Middle frontal gyrus (tissue), 1 donor: Measurements from ENCODE around the gene PLEKHA7.

Experiments used
- DNase-seq: peaks from one replicate; pipeline ENCODE4 v3.0.0-alpha.2; 2015; ENCODE audit warnings: low spot score; ENCODE audit errors: extremely low spot score

Gene PLEKHA7

GRCh38 chr11:16745950-16746605 lies 268.1 kb downstream of the PLEKHA7 start:
- DNase-seq = no peak

- no peak for DNase-seq
Observed at GRCh38 chr11:16744128-16744725, 270.0 kb downstream of the PLEKHA7 start.

DNA sequence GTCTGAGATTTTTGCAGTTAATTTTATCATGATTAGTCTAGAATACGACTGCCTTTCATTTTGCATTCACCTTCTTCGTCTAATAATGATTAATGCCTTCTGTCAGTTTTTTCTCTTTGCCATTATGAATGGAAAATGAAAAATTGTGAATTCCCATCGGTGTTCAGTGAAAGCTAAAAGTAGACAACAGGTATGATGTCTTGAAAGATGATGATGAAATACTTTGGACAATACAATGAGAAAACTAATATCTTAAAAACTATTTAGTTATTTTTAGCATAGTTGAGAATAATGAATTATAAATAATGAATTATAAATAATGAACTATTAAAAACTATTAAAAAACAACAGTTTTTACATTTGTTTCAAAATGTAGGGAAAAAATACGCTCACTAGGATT lies 270.7 kb downstream of the PLEKHA7 start:
- no peak for DNase-seq

GRCh38 chr11:16741473-16741872 lies 272.7 kb downstream of the PLEKHA7 start:
- DNase-seq = no peak

DNA sequence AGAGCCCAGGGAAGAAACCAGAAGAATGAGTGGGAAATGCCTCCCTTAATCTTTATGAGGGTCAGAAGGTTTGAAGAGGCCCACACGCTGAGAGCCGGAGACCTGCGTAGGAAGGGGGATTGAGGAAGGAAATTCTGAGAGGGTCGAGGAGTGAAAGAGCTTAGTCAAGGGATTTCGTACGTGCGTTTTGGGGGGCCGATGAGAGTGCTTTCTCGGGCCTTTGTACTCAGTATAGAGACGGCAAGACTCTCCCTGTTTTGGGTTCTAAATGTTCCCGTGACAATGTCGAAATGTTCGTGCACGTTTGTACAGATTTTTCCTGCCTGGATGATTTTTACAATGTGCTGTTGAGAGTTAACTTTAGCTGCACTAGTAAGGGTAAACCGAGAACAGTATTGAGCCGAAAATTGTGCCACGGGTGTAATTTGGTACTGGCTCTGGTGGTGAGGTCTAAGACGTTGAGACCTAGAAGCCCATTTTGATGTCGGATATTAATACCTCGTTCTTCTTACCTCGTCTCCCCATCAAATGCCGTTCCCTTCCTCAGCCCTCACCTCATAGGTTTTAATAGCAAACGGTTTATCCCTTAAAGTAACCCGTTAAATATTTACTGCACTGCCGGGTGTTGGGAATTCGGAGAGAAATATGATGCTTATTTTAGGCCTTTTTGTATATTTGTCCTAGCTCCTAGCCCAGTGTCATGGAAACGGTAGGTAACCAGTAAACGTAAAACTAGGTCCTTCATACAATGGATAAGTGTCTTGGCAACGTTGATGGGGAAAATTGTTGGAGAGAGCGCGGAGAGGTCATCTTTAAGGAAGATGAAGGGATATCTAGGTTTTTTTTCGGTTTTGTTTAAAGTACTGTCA lies 275.0 kb downstream of the PLEKHA7 start:
- no peak for DNase-seq

DNA sequence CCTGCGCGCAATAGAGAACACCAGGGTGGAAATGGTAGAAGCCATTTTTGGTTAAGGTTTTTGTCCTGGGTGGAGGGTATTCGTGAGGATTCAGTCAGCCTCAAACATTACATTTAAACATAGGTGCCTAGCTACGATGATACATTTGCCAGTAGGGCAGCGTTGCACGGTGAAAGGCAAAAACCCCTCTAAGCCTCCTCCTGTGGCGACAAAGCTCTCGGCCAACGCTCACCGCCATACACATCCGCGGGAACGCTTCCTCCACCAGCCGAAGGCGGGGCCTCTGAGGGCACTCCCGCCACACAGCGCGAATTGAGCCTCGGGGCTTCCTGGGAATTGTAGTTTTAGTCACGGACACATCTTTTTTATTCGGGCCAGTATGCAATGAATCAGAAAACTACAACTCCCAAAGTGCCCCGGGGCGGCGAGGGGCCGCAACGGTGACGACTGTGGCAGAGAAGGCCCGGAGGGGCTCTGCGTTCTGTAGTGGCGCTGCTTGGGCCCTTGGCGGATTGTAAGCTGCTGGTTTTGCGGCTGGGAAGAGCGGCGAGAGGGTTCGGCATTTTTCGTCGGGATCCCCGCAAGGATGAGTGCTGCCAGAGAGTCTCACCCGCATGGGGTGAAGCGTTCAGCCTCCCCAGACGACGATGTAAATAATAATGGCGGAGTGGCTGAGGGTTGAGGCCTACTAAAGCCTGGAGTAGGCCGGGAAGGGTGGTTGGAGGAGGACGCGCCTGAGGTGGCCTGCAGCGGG lies 275.8 kb downstream of the PLEKHA7 start, which contains the start of gene C11orf58:
C11orf58 (plus strand) TSS at position 455 of the 754 bp plus-strand sequence; CDS start at position 587, 132 bp downstream.
- peak; percentile 92 for DNase-seq

DNA sequence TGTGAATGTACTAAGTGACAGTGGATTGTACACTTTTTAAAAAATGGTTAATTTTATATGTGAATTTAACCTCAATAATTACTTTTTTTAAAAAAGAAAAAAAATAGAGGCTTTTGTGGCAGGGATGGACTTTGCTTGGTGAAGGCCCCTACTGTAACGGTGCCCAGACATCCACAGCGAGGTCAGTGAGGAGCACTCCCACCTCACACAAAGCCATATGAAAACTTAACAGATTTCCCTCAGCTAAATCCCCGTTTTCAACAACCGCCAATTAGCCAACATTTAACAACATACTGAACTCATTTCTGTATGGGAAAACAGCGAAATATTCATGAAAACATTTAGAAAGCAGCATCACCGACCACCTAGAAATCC lies 276.4 kb downstream of the PLEKHA7 start:
- DNase-seq = no peak
